ENCODE results near the gene P3H2.
"Not testable (repeated sequence)": the region's sequence is repeated elsewhere in the genome, so short reads cannot be mapped to it uniquely, and the experiment has no call there.

The P3H2 gene

DNA sequence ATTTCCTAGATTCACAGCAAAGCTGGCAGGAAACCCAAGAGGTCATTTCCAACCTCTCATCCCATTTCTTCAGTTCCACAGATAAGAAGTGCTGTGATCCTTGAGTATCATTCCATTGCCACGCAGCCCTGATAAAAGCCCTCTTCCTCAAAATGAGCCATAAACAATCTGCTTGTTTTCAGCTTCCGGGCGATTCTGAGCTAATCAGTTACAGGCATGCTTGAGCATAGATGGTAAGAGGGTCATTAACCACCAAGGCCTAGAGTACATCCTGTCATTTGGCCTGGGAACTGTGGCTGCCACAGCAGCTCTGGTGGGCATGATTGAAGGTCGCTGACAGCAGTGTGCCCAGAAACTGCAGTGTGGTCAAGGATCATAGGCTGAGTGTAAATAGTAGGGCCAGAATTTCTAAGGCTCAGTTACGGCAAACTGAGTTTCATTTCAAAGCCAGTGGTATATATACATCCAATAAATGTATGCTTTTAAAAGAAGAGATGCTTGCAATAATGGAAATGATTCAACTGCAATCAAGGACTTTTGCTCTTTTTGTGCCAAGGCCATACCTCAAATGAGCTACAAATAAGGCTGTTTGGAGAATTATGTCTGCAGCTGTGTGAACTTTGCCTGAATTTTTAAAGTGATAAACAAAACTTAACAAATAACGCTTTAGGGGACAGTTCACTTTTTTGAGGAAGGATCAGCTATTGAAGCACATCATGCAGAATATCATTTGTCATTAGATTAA is 47.3 kb downstream of the P3H2 start:
- no peak for DNase-seq (ENCODE audit: low read depth)
- no peak overlapping the region for H3K4me3 ChIP-seq (ENCODE audit: low read depth, low read length)
- TF ChIP-seq MAX (IDR thresholded peaks at IDR 0.05; ENCODE audit: low read depth, low read length) (no peak), MYC (IDR thresholded peaks at IDR 0.05; ENCODE audit: low read depth, low read length) (no peak), POLR2A (IDR thresholded peaks at IDR 0.05; ENCODE audit: extremely low read depth, insufficient read length) (no peak), CTCF (IDR thresholded peaks at IDR 0.05; ENCODE audit: low read depth, low read length) (no peak)

DNA sequence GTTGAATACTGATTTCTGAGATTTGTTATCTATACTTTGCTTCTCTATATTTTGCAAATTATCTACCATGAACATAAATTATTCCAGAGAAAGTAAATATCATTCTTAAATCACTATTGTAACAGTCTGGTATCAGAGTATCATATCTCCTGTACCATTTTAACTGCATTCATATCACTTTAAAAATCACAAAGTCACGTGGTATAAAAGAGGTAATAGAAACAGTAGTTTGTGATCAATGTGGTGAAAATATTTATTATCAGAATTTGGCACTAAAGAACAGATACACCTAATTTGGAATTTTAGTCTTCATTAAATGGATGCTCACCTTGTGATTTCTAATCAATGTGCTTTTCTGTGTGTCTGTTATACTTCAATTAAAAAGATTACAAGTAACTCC is 47.8 kb downstream of the P3H2 start:
- no peak for TF ChIP-seq MYC (IDR thresholded peaks at IDR 0.05; ENCODE audit: low read depth, low read length)
- TF ChIP-seq MAX (IDR thresholded peaks at IDR 0.05; ENCODE audit: low read depth, low read length), result no peak
- no peak for TF ChIP-seq POLR2A (IDR thresholded peaks at IDR 0.05; ENCODE audit: extremely low read depth, insufficient read length)
- no peak for TF ChIP-seq CTCF (IDR thresholded peaks at IDR 0.05; ENCODE audit: low read depth, low read length)
- H3K4me3 ChIP-seq (ENCODE audit: low read depth, low read length), result no peak overlapping the region
- no peak for DNase-seq (ENCODE audit: low read depth)

DNA sequence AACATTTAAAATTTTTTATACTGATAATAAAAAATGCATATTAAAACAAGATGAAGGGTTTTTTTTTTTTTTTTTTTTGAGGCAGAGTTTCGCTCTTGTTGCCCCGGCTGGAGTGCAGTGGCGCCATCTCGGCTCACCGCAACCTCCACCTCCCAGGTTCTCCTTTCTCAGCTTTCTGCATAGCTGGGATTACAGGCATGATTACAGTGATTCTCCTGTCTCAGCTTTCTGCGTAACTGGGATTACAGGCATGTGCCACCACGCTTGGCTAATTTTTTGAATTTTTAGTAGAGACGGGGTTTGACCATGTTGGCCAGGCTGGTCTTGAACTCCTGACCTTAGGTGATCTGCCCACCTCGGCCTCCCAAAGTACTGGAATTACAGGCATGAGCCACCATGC is 48.8 kb downstream of the P3H2 start:
- not testable (repeated sequence) for H3K4me3 ChIP-seq (ENCODE audit: low read depth, low read length); DNase-seq (ENCODE audit: low read depth)

GRCh38 chr3:190070622-190071347 is 49.9 kb downstream of the P3H2 start:
- DNase-seq (ENCODE audit: low read depth), result no peak
- no peak overlapping the region for H3K4me3 ChIP-seq (ENCODE audit: low read depth, low read length)
- TF ChIP-seq MYC (IDR thresholded peaks at IDR 0.05; ENCODE audit: low read depth, low read length), result no peak
- TF ChIP-seq CTCF (IDR thresholded peaks at IDR 0.05; ENCODE audit: low read depth, low read length), result no peak
- no peak for TF ChIP-seq MAX (IDR thresholded peaks at IDR 0.05; ENCODE audit: low read depth, low read length)
- no peak for TF ChIP-seq POLR2A (IDR thresholded peaks at IDR 0.05; ENCODE audit: extremely low read depth, insufficient read length)

GRCh38 chr3:190065204-190065603 is 55.5 kb downstream of the P3H2 start:
- no peak for DNase-seq (ENCODE audit: low read depth)
- TF ChIP-seq CTCF (IDR thresholded peaks at IDR 0.05; ENCODE audit: low read depth, low read length) (no peak), MYC (IDR thresholded peaks at IDR 0.05; ENCODE audit: low read depth, low read length) (no peak), POLR2A (IDR thresholded peaks at IDR 0.05; ENCODE audit: extremely low read depth, insufficient read length) (no peak), MAX (IDR thresholded peaks at IDR 0.05; ENCODE audit: low read depth, low read length) (no peak)
- no peak overlapping the region for H3K4me3 ChIP-seq (ENCODE audit: low read depth, low read length)

DNA sequence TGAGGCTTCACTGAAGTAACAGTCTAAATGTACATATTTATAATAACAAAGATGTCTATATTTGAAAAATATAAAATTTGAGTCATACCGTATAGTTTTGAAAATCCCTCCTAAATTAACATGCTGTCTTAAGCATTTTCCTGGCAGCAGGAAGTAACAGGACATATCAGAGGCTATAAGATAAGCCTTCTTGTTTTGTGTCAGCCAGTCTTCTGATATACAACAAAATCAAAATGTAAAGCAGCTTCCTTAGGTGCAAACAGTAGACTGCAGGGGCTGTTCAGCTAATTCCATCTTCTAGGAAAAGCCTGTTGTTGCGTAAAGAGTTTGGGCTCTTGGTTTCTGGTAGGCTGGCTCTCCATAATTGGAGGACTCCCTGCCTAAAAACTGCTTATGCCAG is 56.0 kb downstream of the P3H2 start:
- H3K4me3 ChIP-seq (ENCODE audit: low read depth, low read length), result no peak overlapping the region
- DNase-seq (ENCODE audit: low read depth), result no peak
- TF ChIP-seq CTCF (IDR thresholded peaks at IDR 0.05; ENCODE audit: low read depth, low read length), result no peak
- TF ChIP-seq POLR2A (IDR thresholded peaks at IDR 0.05; ENCODE audit: extremely low read depth, insufficient read length), result no peak
- TF ChIP-seq MAX (IDR thresholded peaks at IDR 0.05; ENCODE audit: low read depth, low read length), result no peak
- TF ChIP-seq MYC (IDR thresholded peaks at IDR 0.05; ENCODE audit: low read depth, low read length), result no peak

Data from NB4 (cell line).